GM12878 (cell line): ENCODE measurements around the gene KIAA0319L. TPM values are rescaled to one million over a fixed set of nuclear protein-coding genes. Genes with fewer than 3 reads are reported as not detected.

ENCODE experiments used
- CBFB ChIP-seq: IDR thresholded peaks from 2 replicates; pipeline ENCODE4 v1.6.1; 2016; ENCODE audit warnings: antibody characterized with exemption, low read depth
- CTCF ChIP-seq, 3 experiments: IDR thresholded peaks in 2 of 3; conservative IDR thresholded peaks in 1 of 3; 2 replicates each; pipeline ENCODE4 v1.5.1; 2011; ENCODE audit warnings: low read depth in 3 of 3, low read length in 3 of 3, mild to moderate bottlenecking in 3 of 3, control low read depth in 2 of 3, moderate library complexity in 2 of 3, inconsistent platforms in 1 of 3, mixed read lengths in 1 of 3; ENCODE audit not compliant: control insufficient read depth in 2 of 3, insufficient read depth in 1 of 3; ENCODE audit errors: extremely low read depth in 1 of 3
- DPF2 ChIP-seq: fragments of 450-650 bp; IDR thresholded peaks from 2 replicates; pipeline ENCODE4 v1.6.1; 2017; ENCODE audit warnings: mild to moderate bottlenecking
- FOXM1 ChIP-seq: IDR thresholded peaks from 2 replicates; pipeline ENCODE4 v1.6.1; 2012; ENCODE audit warnings: low read depth, mild to moderate bottlenecking, inconsistent platforms, low read length, moderate library complexity
- HDGF ChIP-seq: fragments of 450-650 bp; IDR thresholded peaks from 2 replicates; pipeline ENCODE4 v1.6.1; 2016; ENCODE audit warnings: antibody characterized with exemption
- IRF3 ChIP-seq: fragments of 450-650 bp; IDR thresholded peaks from 2 replicates; pipeline ENCODE4 v1.6.1; 2014; ENCODE audit warnings: mild to moderate bottlenecking
- KAT2A ChIP-seq: conservative IDR thresholded peaks from 2 replicates; pipeline ENCODE4 v1.6.1; 2011; ENCODE audit warnings: low read depth, low read length; ENCODE audit not compliant: control insufficient read depth
- NBN ChIP-seq: fragments of 450-650 bp; IDR thresholded peaks from 2 replicates; pipeline ENCODE4 v1.6.1; 2016
- NR2F1 ChIP-seq: fragments of 450-650 bp; conservative IDR thresholded peaks from 2 replicates; pipeline ENCODE4 v1.6.1; 2017; ENCODE audit warnings: mild to moderate bottlenecking
- PML ChIP-seq: IDR thresholded peaks from 2 replicates; pipeline ENCODE4 v1.6.1; 2012; ENCODE audit warnings: low read length, inconsistent platforms
- POLR2AphosphoS5 ChIP-seq: IDR thresholded peaks from 2 replicates; pipeline ENCODE4 v1.6.1; 2011; ENCODE audit warnings: mild to moderate bottlenecking, low read length, inconsistent platforms
- SIX5 ChIP-seq: IDR thresholded peaks from 2 replicates; pipeline ENCODE4 v1.6.1; 2011; ENCODE audit warnings: mild to moderate bottlenecking, low read depth, low read length, moderate library complexity; ENCODE audit not compliant: severe bottlenecking
- SMARCA5 ChIP-seq: fragments of 450-650 bp; IDR thresholded peaks from 2 replicates; pipeline ENCODE4 v1.6.1; 2017; ENCODE audit warnings: mild to moderate bottlenecking
- TBL1XR1 ChIP-seq: IDR thresholded peaks from 2 replicates; pipeline ENCODE4 v1.6.1; 2012; ENCODE audit warnings: low read depth, low read length, improper control_type of control experiment
- YY1 ChIP-seq: IDR thresholded peaks from 2 replicates; pipeline ENCODE4 v1.6.1; 2011; ENCODE audit warnings: low read depth, mild to moderate bottlenecking, low read length
- polyA plus RNA-seq, 11 experiments: library from polyadenylated mRNA; depleted of rRNA in 4 of 11; unstranded in 6 of 11; stranded (reverse) in 5 of 11; fragments of >200 nt; fragmentation: Nextera tagmentation in 4 of 11; fragmentation: Illumina TruSeq in 1 of 11; extraction: Ambion mirVana in 4 of 11; extraction: Trizol in 1 of 11; gene quantifications; 1 replicate in 1 of 11; 2 replicates in 10 of 11; pipeline versions ENCODE4 v1.2.1 to v1.2.3, GENCODE V29; 2011 to 2016; ENCODE audit warnings: inconsistent platforms in 2 of 11, missing spikeins in 2 of 11, low read depth in 1 of 11
- total RNA-seq, 4 experiments: library from RNA; depleted of rRNA in 3 of 4; stranded (reverse); fragments of >200 nt in 3 of 4; fragmentation: Illumina TruSeq in 1 of 4; extraction: Trizol in 1 of 4; gene quantifications; 2 replicates each; pipeline versions ENCODE4 v1.2.1 to v1.2.3, GENCODE V29; 2013 to 2021
- TF ChIP-seq, protein P1 (sequence below): IDR thresholded peaks from 2 replicates; pipeline ENCODE4 v1.6.1; 2012; ENCODE audit warnings: improper control_type of control experiment, low read depth, low read length; ENCODE audit not compliant: insufficient replicate concordance
- TF ChIP-seq, protein P2 (sequence below): fragments of 450-650 bp; IDR thresholded peaks from 2 replicates; pipeline ENCODE4 v1.6.1; 2017; ENCODE audit warnings: mild to moderate bottlenecking, moderate library complexity

The KIAA0319L gene
- total and polyA plus RNA-seq, 10 of the 15 experiments (the other 5 are each of a cell fraction or from before 2014, with no cell fraction given): 2.6 to 57.8 (median 25.4) TPM

GRCh38 chr1:35564037-35564883, 7.1 kb upstream of the KIAA0319L start (continued):
- TF ChIP-seq, protein P1, sequence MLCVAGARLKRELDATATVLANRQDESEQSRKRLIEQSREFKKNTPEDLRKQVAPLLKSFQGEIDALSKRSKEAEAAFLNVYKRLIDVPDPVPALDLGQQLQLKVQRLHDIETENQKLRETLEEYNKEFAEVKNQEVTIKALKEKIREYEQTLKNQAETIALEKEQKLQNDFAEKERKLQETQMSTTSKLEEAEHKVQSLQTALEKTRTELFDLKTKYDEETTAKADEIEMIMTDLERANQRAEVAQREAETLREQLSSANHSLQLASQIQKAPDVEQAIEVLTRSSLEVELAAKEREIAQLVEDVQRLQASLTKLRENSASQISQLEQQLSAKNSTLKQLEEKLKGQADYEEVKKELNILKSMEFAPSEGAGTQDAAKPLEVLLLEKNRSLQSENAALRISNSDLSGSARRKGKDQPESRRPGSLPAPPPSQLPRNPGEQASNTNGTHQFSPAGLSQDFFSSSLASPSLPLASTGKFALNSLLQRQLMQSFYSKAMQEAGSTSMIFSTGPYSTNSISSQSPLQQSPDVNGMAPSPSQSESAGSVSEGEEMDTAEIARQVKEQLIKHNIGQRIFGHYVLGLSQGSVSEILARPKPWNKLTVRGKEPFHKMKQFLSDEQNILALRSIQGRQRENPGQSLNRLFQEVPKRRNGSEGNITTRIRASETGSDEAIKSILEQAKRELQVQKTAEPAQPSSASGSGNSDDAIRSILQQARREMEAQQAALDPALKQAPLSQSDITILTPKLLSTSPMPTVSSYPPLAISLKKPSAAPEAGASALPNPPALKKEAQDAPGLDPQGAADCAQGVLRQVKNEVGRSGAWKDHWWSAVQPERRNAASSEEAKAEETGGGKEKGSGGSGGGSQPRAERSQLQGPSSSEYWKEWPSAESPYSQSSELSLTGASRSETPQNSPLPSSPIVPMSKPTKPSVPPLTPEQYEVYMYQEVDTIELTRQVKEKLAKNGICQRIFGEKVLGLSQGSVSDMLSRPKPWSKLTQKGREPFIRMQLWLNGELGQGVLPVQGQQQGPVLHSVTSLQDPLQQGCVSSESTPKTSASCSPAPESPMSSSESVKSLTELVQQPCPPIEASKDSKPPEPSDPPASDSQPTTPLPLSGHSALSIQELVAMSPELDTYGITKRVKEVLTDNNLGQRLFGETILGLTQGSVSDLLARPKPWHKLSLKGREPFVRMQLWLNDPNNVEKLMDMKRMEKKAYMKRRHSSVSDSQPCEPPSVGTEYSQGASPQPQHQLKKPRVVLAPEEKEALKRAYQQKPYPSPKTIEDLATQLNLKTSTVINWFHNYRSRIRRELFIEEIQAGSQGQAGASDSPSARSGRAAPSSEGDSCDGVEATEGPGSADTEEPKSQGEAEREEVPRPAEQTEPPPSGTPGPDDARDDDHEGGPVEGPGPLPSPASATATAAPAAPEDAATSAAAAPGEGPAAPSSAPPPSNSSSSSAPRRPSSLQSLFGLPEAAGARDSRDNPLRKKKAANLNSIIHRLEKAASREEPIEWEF: no peak
- TF ChIP-seq FOXM1 (no peak), CBFB (no peak), PML (no peak), NBN (no peak), DPF2 (no peak), IRF3 (no peak), KAT2A (no peak), TBL1XR1 (no peak), SMARCA5 (0 out of 2 replicates have a peak, but pooled peaks have one; percentile 37), HDGF (peak; percentile 61; the same call in 1 of the 2 replicates), NR2F1 (0 out of 2 replicates have a peak, but pooled peaks have one; percentile 16), CTCF (IDR thresholded peaks at IDR 0.05 in 2 of 3, conservative IDR thresholded peaks at IDR 0.05 in 1 of 3; ENCODE audit: control insufficient read depth in 2 of 3, extremely low read depth in 1 of 3, insufficient read depth in 1 of 3, low read depth in 3 of 3, low read length in 3 of 3) (peak; percentile 77 to 88 (median 82)), SIX5 (no peak), YY1 (peak; percentile 56; the same call in 1 of the 2 replicates), POLR2AphosphoS5 (no peak)
- TF ChIP-seq, protein P2, sequence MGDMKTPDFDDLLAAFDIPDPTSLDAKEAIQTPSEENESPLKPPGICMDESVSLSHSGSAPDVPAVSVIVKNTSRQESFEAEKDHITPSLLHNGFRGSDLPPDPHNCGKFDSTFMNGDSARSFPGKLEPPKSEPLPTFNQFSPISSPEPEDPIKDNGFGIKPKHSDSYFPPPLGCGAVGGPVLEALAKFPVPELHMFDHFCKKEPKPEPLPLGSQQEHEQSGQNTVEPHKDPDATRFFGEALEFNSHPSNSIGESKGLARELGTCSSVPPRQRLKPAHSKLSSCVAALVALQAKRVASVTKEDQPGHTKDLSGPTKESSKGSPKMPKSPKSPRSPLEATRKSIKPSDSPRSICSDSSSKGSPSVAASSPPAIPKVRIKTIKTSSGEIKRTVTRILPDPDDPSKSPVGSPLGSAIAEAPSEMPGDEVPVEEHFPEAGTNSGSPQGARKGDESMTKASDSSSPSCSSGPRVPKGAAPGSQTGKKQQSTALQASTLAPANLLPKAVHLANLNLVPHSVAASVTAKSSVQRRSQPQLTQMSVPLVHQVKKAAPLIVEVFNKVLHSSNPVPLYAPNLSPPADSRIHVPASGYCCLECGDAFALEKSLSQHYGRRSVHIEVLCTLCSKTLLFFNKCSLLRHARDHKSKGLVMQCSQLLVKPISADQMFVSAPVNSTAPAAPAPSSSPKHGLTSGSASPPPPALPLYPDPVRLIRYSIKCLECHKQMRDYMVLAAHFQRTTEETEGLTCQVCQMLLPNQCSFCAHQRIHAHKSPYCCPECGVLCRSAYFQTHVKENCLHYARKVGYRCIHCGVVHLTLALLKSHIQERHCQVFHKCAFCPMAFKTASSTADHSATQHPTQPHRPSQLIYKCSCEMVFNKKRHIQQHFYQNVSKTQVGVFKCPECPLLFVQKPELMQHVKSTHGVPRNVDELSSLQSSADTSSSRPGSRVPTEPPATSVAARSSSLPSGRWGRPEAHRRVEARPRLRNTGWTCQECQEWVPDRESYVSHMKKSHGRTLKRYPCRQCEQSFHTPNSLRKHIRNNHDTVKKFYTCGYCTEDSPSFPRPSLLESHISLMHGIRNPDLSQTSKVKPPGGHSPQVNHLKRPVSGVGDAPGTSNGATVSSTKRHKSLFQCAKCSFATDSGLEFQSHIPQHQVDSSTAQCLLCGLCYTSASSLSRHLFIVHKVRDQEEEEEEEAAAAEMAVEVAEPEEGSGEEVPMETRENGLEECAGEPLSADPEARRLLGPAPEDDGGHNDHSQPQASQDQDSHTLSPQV: no peak
